ENCODE results near the gene LRRC41. TPM values are rescaled to one million over a fixed set of nuclear protein-coding genes. Genes with fewer than 3 reads are reported as not detected.
A peak's percentile ranks its signal among the peaks of the same experiment; 100 is the strongest.

LRRC41 gene
- total and polyA plus RNA-seq, 12 donors, result 15.4 to 52.5 (median 41.7) TPM

DNA sequence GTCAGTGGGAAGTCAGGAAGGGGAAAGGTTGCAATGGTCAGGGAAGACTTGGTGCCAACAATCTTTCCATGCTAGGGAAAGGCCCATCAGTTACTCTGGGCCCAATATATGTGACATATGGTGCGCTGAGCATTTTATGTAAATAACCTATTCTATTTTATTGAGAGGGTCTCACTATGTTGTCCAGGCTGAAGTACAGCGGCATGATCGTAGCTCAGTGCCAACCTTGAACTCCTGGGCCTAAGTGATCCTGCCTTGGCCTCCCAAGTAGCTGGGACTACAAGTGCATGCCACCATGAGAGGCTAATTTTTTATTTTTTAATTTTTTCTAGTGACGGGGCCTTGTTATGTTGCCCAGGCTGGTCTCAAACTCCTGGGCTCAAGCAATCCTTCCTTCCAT is 6.9 kb upstream of the LRRC41 start:
- H3K4me3 ChIP-seq, result no peak overlapping the region
- 99% methylated on average over 4 of the region's 4 CpGs for WGBS, 2 donors
- DNase-seq, result no peak
- H3K9me3 ChIP-seq, result no peaks in the 10 kb centered on the region
- peaks cover 4 to 85% (median 59%) of the 10 kb centered on the region in 9 donors for H3K36me3 ChIP-seq
- TF ChIP-seq CTCF (IDR thresholded peaks at IDR 0.05), result no peak
- H3K27me3 ChIP-seq, result no peaks in the 10 kb centered on the region
- intact Hi-C loops (cut with DNase I), result no loop called here
- no peak for ATAC-seq
- peaks cover 6 to 47% (median 34%) of the 10 kb centered on the region in 9 donors for H3K4me1 ChIP-seq
- no peak overlapping the region for H3K27ac ChIP-seq

- ATAC-seq, result no peak
- WGBS, 2 donors, result 86 to 87% methylated on average over 16 of the region's 16 CpGs
- H3K4me1 ChIP-seq, result peaks cover 6 to 54% (median 42%) of the 10 kb centered on the region in 9 donors
- H3K27ac ChIP-seq, result no peak overlapping the region
- DNase-seq, result no peak
- H3K4me3 ChIP-seq, result no peak overlapping the region
- TF ChIP-seq CTCF (IDR thresholded peaks at IDR 0.05), result no peak
- no peaks in the 10 kb centered on the region for H3K9me3 ChIP-seq
- peaks cover 4 to 78% (median 55%) of the 10 kb centered on the region in 9 donors for H3K36me3 ChIP-seq
- H3K27me3 ChIP-seq, result no peaks in the 10 kb centered on the region
- intact Hi-C loops (cut with DNase I), result no loop called here
These were observed 6.2 kb upstream of the LRRC41 start for GRCh38 chr1:46309401-46310159.

DNA sequence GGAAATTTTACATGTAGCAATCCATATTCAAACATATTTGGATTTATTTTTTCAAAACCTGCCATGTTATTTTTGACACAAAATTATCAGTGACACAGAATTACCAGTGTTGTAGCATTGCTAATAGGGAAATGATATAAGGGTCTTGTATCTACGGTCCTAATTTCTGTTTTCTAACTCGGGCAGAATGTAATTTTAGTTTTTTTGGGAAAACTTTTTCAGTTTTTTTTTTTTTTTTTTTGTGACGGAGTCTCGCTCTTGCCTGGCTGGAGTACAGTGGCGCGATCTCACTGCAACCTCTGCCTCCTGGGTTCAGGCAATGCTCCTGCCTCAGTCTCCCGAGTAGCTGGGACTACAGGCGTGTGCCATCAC is 2.7 kb upstream of the LRRC41 start:
- Histone ChIP-seq H3K4me3 (peak overlapping the region in 3 of 10 donors; percentile 21 to 89 (median 79)), H3K9me3 (no peaks in the 10 kb centered on the region), H3K36me3 (peaks cover 0 to 43% (median 20%) of the 10 kb centered on the region in 9 donors), H3K27me3 (no peaks in the 10 kb centered on the region), H3K27ac (no peak overlapping the region), H3K4me1 (peaks cover 6 to 65% (median 51%) of the 10 kb centered on the region in 9 donors)
- DNase-seq (no peak), ATAC-seq (no peak)
- intact Hi-C loops (cut with DNase I), result no loop called here
- 88 to 94% methylated on average over 8 of the region's 8 CpGs for WGBS, 2 donors
- TF ChIP-seq CTCF (IDR thresholded peaks at IDR 0.05), result no peak

GRCh38 chr1:46303872-46304326 is 483 bp upstream of the LRRC41 start:
- Histone ChIP-seq H3K27me3 (no peaks in the 10 kb centered on the region), H3K4me1 (peaks cover 13 to 77% (median 72%) of the 10 kb centered on the region in 9 donors), H3K27ac (peak overlapping the region; percentile 95 to 99 (median 98)), H3K4me3 (peak overlapping the region; percentile 65 to 98 (median 90)), H3K9me3 (no peaks in the 10 kb centered on the region), H3K36me3 (peaks cover 0 to 22% (median 4%) of the 10 kb centered on the region in 9 donors)
- WGBS, 2 donors, result 0 to 1% methylated on average over 14 of the region's 14 CpGs
- intact Hi-C loops (cut with DNase I), result loop anchor here in 7 of 10 donors (2.0 to 5.0 kb wide), 4 partner anchors 37 to 57 kb away; partner anchors contain the start of genes NSUN4 (in 7 of the 7) and RAD54L (in 3 of the 7)
- no peak for DNase-seq
- no peak for TF ChIP-seq CTCF (IDR thresholded peaks at IDR 0.05)
- ATAC-seq, result peak in 1 of 8 donors; percentile 9
